Erythroblast (primary cell): ENCODE measurements around the gene MED13L.

ENCODE experiments used
- GATA1 ChIP-seq: IDR thresholded peaks from 2 replicates; pipeline ENCODE4 v1.6.1; 2011; ENCODE audit warnings: low read depth, mild to moderate bottlenecking, control low read depth, low read length, moderate library complexity
- POLR2A ChIP-seq: IDR thresholded peaks from 2 replicates; pipeline ENCODE4 v1.6.1; 2011; ENCODE audit warnings: mild to moderate bottlenecking, low read length

DNA sequence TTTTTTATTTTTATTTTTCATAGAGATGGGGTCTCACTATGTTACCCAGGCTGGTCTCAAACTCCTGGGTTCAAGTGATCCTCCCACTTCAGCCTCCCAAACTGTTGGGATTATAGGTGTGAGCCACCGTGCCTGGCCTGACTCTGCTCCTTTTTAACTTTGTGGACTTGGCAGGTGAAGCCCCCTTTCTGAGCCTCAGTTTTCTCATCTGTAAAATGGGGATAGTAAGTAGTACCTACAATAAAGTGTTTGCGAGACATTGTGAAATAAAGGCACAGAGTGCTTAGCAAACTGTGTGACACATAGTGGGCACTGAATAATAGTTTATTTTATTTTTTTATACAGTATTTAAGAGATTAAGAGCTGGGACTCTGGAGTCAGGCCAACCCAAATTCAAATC is 21.1 kb upstream of the MED13L start:
- TF ChIP-seq POLR2A = no peak
- no peak for TF ChIP-seq GATA1
